Uterus (tissue), 4 donors: Measurements from ENCODE around the gene PLPP7. TPM values are rescaled to one million over a fixed set of nuclear protein-coding genes. Genes with fewer than 3 reads are reported as not detected.

Source experiments
- DNase-seq, 2 donors: peaks; one replicate each; pipeline ENCODE4 v3.0.0-alpha.2; 2019 to 2020
- H3K27ac ChIP-seq, 2 donors: fragments of 200-600 bp; sonication (generic); 1 replicate in 1 of 2; 2 replicates in 1 of 2; pipeline ENCODE4 v1.5.1; 2016 to 2018
- H3K27me3 ChIP-seq, 2 donors: fragments of 200-600 bp; sonication (generic); one replicate each; pipeline ENCODE4 v1.5.1; 2018 to 2019; ENCODE audit warnings: control low read depth in 1 of 2
- H3K36me3 ChIP-seq, 2 donors: fragments of 200-600 bp; sonication (generic); one replicate each; pipeline ENCODE4 v1.5.1; 2019; ENCODE audit warnings: control low read depth in 1 of 2
- H3K4me1 ChIP-seq, 2 donors: fragments of 200-600 bp; sonication (generic); one replicate each; pipeline ENCODE4 v1.5.1; 2018 to 2019; ENCODE audit warnings: control low read depth in 1 of 2
- H3K4me3 ChIP-seq, 2 donors: fragments of 200-600 bp; sonication (generic); 1 replicate in 1 of 2; 2 replicates in 1 of 2; pipeline ENCODE4 v1.5.1; 2018 to 2019; ENCODE audit warnings: mild to moderate bottlenecking in 1 of 2
- H3K9me3 ChIP-seq, 2 donors: fragments of 200-600 bp; sonication (generic); one replicate each; pipeline ENCODE4 v1.5.1; 2019; ENCODE audit warnings: control low read depth in 1 of 2
- CTCF ChIP-seq, 4 experiments: fragments of 200-600 bp in 2 of 4; fragments of 450-650 bp in 2 of 4; sonication (generic) in 2 of 4; IDR thresholded peaks; one replicate each; pipeline ENCODE4 v1.5.1; 2016 to 2019; ENCODE audit warnings: antibody characterized with exemption in 4 of 4, mild to moderate bottlenecking in 2 of 4, moderate library complexity in 1 of 4
- POLR2A ChIP-seq, 2 donors: fragments of 450-650 bp; IDR thresholded peaks; one replicate each; pipeline ENCODE4 v1.6.1; 2016; ENCODE audit warnings: antibody characterized with exemption in 2 of 2, mild to moderate bottlenecking in 1 of 2, moderate library complexity in 1 of 2
- intact Hi-C: fragments of 100-400 bp; cut with DNase I; formaldehyde crosslinking; loops from one replicate; pipeline ENCODE4 v1.15.1; 2023; ENCODE audit warnings: low total_unique reads
- total RNA-seq, 4 donors: library from RNA; depleted of rRNA in 3 of 4; stranded (reverse); fragments of >200 nt in 3 of 4; gene quantifications; one replicate each; pipeline versions ENCODE4 v1.1.0 to v1.2.4, GENCODE V29; 2014 to 2023
- donor health status: DM: yes; HTN: yes; CAD: no.

The PLPP7 gene
- total RNA-seq, 4 donors from 2014 or later = 6.3 to 45.3 (median 8.1) TPM

- no peak for DNase-seq
- TF ChIP-seq CTCF (IDR thresholded peaks at IDR 0.05) (no peak), POLR2A (IDR thresholded peaks at IDR 0.05) (no peak)
- Histone ChIP-seq H3K4me3 (no peak overlapping the region), H3K27ac (no peak overlapping the region), H3K9me3 (no peaks in the 10 kb centered on the region), H3K27me3 (no peaks in the 10 kb centered on the region), H3K36me3 (no peaks in the 10 kb centered on the region), H3K4me1 (no peaks in the 10 kb centered on the region)
- intact Hi-C loops = loop anchor here (10.0 kb wide), 1 partner anchor 1956 kb away; no protein-coding TSS in a partner anchor
Measured at GRCh38 chr9:131258698-131259431, 30.7 kb upstream of the PLPP7 start.

GRCh38 chr9:131259432-131259898 is 30.1 kb upstream of the PLPP7 start:
- intact Hi-C loops = loop anchor here (10.0 kb wide), 1 partner anchor 1955 kb away; no protein-coding TSS in a partner anchor
- H3K36me3 ChIP-seq = no peaks in the 10 kb centered on the region
- no peak overlapping the region for H3K4me3 ChIP-seq
- no peak for DNase-seq
- H3K9me3 ChIP-seq = no peaks in the 10 kb centered on the region
- TF ChIP-seq CTCF (IDR thresholded peaks at IDR 0.05) (no peak), POLR2A (IDR thresholded peaks at IDR 0.05) (no peak)
- H3K27me3 ChIP-seq = no peaks in the 10 kb centered on the region
- H3K4me1 ChIP-seq = no peaks in the 10 kb centered on the region
- H3K27ac ChIP-seq = no peak overlapping the region

DNA sequence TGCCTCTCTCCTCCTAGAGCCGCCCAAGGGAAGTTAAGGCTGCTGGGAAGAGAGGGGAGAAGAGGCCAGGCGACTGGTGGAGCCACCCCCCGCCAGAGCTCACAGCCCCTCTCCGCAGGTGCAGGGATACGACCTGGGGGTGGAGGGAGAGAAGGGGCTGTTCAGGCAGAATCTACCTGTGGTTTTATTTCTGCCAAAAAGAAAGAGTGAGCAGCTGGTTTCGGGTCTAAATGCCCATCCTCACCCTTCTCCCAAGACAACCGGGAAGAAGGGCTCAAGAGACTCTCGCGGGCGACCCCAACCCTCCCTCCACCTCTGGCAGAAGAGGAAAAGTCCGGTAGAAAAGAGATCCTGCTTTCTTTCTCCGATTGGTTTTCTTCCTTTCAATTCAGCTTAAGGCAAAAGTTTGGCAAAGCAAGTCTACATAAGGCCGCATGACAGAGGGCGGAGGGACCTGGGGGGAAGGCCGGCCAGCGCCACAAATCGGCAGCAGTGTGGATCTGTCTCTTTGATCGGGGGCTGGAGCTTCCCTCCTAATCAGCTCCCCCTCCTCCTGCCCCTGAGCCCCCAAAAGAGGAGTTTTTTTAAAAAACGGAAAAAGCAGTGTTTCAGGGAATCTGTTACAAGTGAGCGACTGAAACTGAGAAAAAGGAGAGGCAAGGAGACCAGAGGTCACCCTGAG is 29.5 kb upstream of the PLPP7 start:
- H3K27ac ChIP-seq = no peak overlapping the region
- DNase-seq = no peak
- intact Hi-C loops = loop anchor here (10.0 kb wide), 2 partner anchors 65 to 1955 kb away; no protein-coding TSS in a partner anchor
- no peaks in the 10 kb centered on the region for H3K36me3 ChIP-seq
- no peaks in the 10 kb centered on the region for H3K9me3 ChIP-seq
- no peaks in the 10 kb centered on the region for H3K27me3 ChIP-seq
- TF ChIP-seq POLR2A (IDR thresholded peaks at IDR 0.05) = no peak
- TF ChIP-seq CTCF (IDR thresholded peaks at IDR 0.05) = no peak
- H3K4me3 ChIP-seq = no peak overlapping the region
- no peaks in the 10 kb centered on the region for H3K4me1 ChIP-seq

DNA sequence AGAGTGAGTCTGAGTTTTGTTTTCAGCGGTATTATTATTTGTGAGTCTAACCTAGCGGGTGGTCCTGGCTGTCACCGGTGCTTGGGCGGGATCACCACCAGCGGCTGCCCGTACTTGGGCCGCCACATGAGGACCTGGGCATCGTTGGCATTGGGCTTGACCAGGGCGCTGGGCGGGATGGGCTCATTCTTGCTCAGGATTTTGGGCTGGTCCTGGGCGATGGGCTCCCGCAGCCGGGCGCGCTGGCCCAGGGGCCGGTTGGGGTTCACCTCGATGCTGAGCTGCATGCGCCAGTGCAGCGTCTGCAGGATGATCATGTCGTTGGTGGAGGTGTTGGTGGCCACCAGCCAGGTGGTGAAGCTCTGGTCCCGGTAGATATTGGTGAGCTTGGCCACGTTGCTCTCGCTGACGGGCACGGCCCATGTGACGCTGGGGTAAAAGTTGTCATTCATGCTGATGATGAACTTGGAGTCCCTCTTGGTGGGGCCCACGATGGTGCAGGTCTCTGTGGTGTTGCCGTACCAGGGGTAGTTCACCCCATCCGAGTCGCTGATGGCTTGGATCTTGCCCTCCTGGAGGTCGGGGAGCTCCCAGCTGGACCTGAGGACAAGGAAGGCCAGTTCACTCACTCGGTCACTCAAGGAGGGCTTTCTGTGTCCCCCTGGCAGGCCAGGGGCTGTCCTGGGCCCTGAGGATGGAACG is 28.6 kb upstream of the PLPP7 start:
- no peak overlapping the region for H3K27ac ChIP-seq
- H3K36me3 ChIP-seq = no peaks in the 10 kb centered on the region
- H3K27me3 ChIP-seq = no peaks in the 10 kb centered on the region
- no peaks in the 10 kb centered on the region for H3K4me1 ChIP-seq
- no peaks in the 10 kb centered on the region for H3K9me3 ChIP-seq
- intact Hi-C loops = loop anchor here (10.0 kb wide), 1 partner anchor 64 kb away; no protein-coding TSS in a partner anchor
- TF ChIP-seq POLR2A (IDR thresholded peaks at IDR 0.05) (no peak), CTCF (IDR thresholded peaks at IDR 0.05) (no peak)
- no peak for DNase-seq
- no peak overlapping the region for H3K4me3 ChIP-seq
